NCI-H128 (cell line): ENCODE data around the gene LRRTM4.
"Not testable (repeated sequence)": the region's sequence is repeated elsewhere in the genome, so short reads cannot be mapped to it uniquely, and the experiment has no call there.

Source experiments
- DNase-seq: peaks from one replicate; lab custom pipeline; 2025; ENCODE audit not compliant: unreplicated experiment; lab: John Stamatoyannopoulos, UW

LRRTM4 gene

DNA sequence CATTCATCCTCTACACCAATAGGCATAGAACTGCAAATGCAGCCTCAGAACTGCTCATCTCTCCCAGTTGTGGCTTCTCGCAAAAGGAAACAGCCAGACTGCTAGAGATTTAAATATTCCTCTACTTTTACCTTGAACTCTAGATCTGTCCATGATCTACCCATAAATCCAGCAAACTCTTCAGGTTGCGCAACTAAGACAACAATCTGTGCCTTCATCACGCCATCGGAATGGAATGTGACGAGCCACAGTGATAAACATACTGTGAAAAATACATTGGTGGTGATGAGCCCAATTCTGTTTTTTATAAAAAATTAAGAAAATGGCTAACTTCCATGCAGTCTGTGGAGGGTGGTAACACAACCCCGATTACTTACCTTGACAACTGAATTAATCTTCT is 626.7 kb downstream of the LRRTM4 start:
- no peak for DNase-seq

DNA sequence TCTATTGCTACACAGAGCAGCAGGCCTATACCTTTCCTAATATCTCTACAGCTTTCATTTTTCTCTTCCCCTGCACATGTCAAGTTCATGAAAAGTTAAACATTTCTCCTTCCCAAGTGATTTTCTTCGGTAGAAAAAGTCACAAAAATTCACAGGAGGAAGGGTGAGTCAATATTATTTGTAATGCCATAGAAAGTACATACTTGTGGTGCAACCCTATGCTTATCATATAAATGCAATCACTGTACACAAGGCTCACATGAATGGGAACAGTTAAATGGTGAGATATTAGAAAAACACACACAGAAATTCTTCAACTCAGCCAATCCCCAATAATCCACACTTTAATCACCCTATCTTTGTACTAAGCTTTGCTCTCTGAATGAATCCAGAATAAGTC is 651.6 kb downstream of the LRRTM4 start:
- no peak for DNase-seq

GRCh38 chr2:76870011-76870410 is 652.2 kb downstream of the LRRTM4 start:
- DNase-seq: no peak

GRCh38 chr2:76867854-76868253 is 654.3 kb downstream of the LRRTM4 start:
- no peak for DNase-seq

DNA sequence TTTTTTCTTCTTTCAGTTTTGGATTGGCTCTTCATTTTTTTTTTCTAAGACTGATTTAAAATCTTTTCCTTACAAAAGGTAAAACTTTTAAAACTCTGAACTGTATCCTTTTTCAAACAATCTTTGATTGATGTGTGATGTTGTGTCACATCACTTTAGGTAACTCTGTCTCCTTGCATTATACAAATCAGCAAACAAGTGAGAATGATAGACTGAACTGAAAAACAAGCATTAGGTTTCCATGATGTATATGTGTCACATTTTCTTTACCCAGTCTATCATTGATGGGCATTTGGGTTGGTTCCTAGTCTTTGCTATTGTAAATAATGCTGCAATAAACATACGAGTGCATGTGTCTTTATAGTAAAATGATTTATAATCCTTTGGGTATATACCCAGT is 655.7 kb downstream of the LRRTM4 start:
- DNase-seq: no peak

- no peak for DNase-seq
Measured at GRCh38 chr2:76862901-76863300, 659.3 kb downstream of the LRRTM4 start.

DNA sequence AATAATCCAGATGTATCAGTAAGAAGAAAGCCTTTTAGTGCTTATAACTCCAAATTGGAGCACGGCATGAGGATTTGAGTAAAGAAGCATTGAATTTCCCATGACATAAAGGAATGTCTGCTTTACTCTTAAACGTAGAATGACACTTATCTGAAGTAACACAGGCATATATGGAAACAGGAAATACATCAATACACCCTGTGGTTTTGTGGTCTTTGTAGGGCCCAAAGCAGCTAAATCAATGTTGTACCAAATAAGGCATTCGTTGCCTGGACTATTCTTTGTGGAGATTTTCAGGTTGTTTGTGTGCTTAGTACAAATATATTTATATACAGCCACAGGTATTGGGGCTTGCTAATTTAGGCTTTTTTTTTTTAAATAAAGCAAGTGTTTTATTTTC is 660.5 kb downstream of the LRRTM4 start:
- no peak for DNase-seq

- peak; percentile 49 for DNase-seq
Measured at GRCh38 chr2:76851000-76851399, 671.2 kb downstream of the LRRTM4 start.

DNA sequence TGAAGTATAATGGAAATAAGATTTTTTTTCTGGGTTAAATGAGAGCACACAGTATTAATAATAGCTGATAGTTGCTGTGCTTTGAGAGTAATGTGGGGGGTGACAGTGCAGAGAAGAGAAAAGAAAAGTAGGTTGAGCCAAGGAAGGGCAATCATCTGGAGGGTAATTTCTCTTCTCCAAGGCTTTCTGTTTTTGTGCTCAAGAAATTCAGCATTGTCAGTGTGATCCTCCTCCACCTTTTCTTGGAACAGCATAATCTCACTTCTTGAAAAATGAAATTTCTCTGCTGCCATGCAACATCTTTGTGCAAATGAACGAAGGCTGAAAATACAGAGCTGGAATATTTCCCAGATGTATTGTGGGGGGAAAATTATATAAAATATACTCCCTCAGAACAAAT is 673.1 kb downstream of the LRRTM4 start:
- DNase-seq: no peak

GRCh38 chr2:76839826-76840225 is 682.4 kb downstream of the LRRTM4 start:
- no peak for DNase-seq

- no peak for DNase-seq
Measured at GRCh38 chr2:76829374-76830234, 692.6 kb downstream of the LRRTM4 start.

DNA sequence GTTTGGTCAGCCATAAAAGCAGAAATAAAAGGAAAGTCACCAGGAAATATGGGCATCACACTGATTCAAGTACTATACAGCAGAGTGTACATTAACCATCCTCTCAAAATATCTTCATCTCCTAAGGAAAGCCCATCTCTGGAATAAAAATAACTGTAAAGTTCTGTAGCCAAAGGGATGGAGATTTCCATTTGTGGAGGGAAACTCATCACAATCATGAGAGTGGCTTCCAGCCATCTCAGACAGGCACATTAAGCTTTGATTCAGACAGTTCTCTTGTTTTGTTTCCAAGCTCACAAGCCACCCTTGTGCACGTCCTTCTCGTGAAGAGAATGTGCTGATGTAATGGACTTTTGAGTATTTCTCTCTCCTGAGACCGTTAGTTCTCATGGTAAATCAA is 695.5 kb downstream of the LRRTM4 start:
- no peak for DNase-seq

GRCh38 chr2:76825140-76825970 is 696.8 kb downstream of the LRRTM4 start:
- DNase-seq: no peak

GRCh38 chr2:76821731-76822130 is 700.4 kb downstream of the LRRTM4 start:
- DNase-seq: no peak

GRCh38 chr2:76813084-76813483 is 709.1 kb downstream of the LRRTM4 start:
- no peak for DNase-seq

- DNase-seq: no peak
Measured at GRCh38 chr2:76812156-76812555, 710.0 kb downstream of the LRRTM4 start.

DNA sequence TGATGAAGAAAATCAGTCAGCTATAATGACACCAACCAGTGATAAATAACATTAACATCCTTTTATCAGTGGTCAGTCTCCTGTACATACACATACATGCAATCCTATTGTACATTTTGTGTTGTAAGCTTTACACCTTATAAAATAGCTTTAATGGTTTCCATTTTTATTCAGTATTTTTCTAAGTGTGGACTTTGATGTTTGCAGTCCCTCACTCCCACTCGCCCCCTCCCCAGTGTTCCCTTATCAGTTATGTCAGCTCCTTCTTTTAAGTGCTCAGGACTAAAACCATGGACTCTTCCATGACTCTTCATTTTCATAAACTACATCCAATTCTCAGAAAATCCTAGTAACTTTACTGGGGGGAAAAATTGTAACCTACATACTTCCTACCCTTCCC is 713.0 kb downstream of the LRRTM4 start:
- DNase-seq: no peak

DNA sequence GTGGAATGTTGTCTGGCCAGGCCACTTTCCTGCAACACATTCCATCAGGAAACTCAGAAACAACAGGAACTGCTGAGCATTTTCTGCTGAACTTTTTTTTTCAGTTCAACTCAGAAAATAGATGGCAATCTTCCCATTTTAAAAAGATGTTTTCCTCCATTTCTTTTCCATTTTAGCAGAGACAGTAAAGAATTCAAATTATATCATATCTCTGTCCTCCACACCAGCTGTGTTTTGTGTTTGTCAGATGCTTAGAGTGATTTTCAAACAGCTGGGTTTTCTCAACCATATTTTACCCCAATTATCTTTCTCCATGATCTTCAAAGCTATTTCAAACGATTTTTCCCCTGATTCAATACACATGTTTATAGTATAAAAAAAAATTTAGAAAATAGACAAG is 713.4 kb downstream of the LRRTM4 start:
- DNase-seq: no peak

- no peak for DNase-seq
Measured at GRCh38 chr2:76793647-76794334, 728.4 kb downstream of the LRRTM4 start.

DNA sequence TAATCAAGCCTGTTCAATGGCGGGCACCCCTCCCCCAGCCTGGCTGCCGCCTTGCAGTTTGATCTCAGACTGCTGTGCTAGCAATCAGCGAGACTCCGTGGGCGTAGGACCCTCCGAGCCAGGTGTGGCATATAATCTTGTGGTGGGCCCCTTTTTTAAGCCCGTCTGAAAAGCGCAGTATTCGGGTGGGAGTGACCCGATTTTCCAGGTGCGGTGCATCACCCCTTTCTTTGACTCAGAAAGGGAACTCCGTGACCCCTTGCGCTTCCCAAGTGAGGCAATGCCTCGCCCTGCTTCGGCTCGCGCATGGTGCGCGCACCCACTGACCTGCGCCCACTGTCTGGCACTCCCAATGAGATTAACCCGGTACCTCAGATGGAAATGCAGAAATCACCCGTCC is 740.9 kb downstream of the LRRTM4 start:
- DNase-seq: not testable (repeated sequence)

GRCh38 chr2:76763276-76763675 is 758.9 kb downstream of the LRRTM4 start:
- no peak for DNase-seq

GRCh38 chr2:76760367-76760704 is 761.8 kb downstream of the LRRTM4 start:
- no peak for DNase-seq
